GM12878 (cell line): ENCODE data around the gene PERM1. TPM values are rescaled to one million over a fixed set of nuclear protein-coding genes. Genes with fewer than 3 reads are reported as not detected.

Source experiments
- ATAC-seq: fragments of 200-7000 bp; cut with Tn5 transposase; 3 replicates; pipeline ENCODE4 v1.9.1; 2020; ENCODE audit warnings: mild to moderate bottlenecking, moderate library complexity
- BruUV-seq: library from RNA; stranded (reverse); fragments of 400-500 nt; replicated peaks from 2 replicates; lab custom pipeline; 2021; lab: Mats Ljungman, UMichigan
- CTCF ChIA-PET: fragments of 300-600 bp; sonication (Branson Sonifier 250); formaldehyde crosslinking; extraction: SDS; loops from one replicate; lab custom pipeline; 2021; ENCODE audit warnings: inconsistent platforms; lab: Yijun Ruan, JAX
- POLR2A ChIA-PET: fragments of 350-600 bp; formaldehyde crosslinking; extraction: SDS; loops from one replicate; lab custom pipeline; 2021; ENCODE audit warnings: inconsistent platforms; lab: Charles Lee
- RAD21 ChIA-PET: fragments of 300-600 bp; sonication (Branson Sonifier 250); formaldehyde crosslinking; loops from one replicate; lab custom pipeline; 2023; ENCODE audit warnings: antibody characterized with exemption; ENCODE audit not compliant: unreplicated experiment; lab: Charles Lee
- SMC1A ChIA-PET: fragments of 300-600 bp; sonication (Branson Sonifier 250); formaldehyde crosslinking; loops from one replicate; lab custom pipeline; 2023; ENCODE audit not compliant: unreplicated experiment, uncharacterized antibody; lab: Charles Lee
- DNase-seq: peaks from one replicate; pipeline ENCODE4 v3.0.0-alpha.2; 2011; ENCODE audit warnings: low read depth, low spot score
- FAIRE-seq: peaks from 3 replicates; lab custom pipeline; 2011; peaks lifted over from hg19 to GRCh38; lab: Jason Lieb, UNC
- H2AFZ ChIP-seq: 2 replicates; pipeline ENCODE4 v1.6.0; 2011; ENCODE audit warnings: low read depth, low read length, control low read depth; ENCODE audit not compliant: control insufficient read depth
- H3K27ac ChIP-seq: 2 replicates; pipeline ENCODE4 v1.5.1; 2011; ENCODE audit warnings: control low read depth; ENCODE audit not compliant: control insufficient read depth, insufficient read depth
- H3K27me3 ChIP-seq, 2 experiments: replicated peaks in 1 of 2; 2 replicates each; pipeline versions ENCODE4 v1.6.0 to v1.6.1; 2011; ENCODE audit warnings: low read length in 1 of 2; ENCODE audit not compliant: control insufficient read depth in 2 of 2, insufficient read depth in 2 of 2
- H3K36me3 ChIP-seq, 2 experiments: 2 replicates each; pipeline ENCODE4 v1.5.1; 2011; ENCODE audit warnings: low read length in 1 of 2; ENCODE audit not compliant: control insufficient read depth in 2 of 2, insufficient read depth in 2 of 2
- H3K4me1 ChIP-seq: 2 replicates; pipeline ENCODE4 v1.6.1; 2011; ENCODE audit warnings: mild to moderate bottlenecking, low read length, moderate library complexity, mixed read lengths; ENCODE audit not compliant: control insufficient read depth, insufficient read depth
- H3K4me2 ChIP-seq: 2 replicates; pipeline ENCODE4 v1.6.0; 2011; ENCODE audit warnings: control low read depth; ENCODE audit not compliant: control insufficient read depth, insufficient read depth
- H3K4me3 ChIP-seq: fragments of 200-600 bp; sonication (generic); 2 replicates; pipeline ENCODE4 v1.5.1; 2016
- H3K79me2 ChIP-seq: 2 replicates; pipeline ENCODE4 v1.6.0; 2011; ENCODE audit warnings: low read length; ENCODE audit not compliant: control insufficient read depth, insufficient read depth
- H3K9ac ChIP-seq: 2 replicates; pipeline ENCODE4 v1.8.0; 2011; ENCODE audit warnings: low read length, control low read depth, mixed read lengths; ENCODE audit not compliant: control insufficient read depth, insufficient read depth
- H3K9me3 ChIP-seq: replicated peaks from 3 replicates; pipeline ENCODE4 v1.5.1; 2011; ENCODE audit warnings: mild to moderate bottlenecking, low read length; ENCODE audit not compliant: control insufficient read depth, insufficient read depth
- H4K20me1 ChIP-seq: 2 replicates; pipeline ENCODE4 v1.6.0; 2011; ENCODE audit not compliant: control insufficient read depth, insufficient read depth
- BACH1 ChIP-seq: fragments of 450-650 bp; IDR thresholded peaks from 2 replicates; pipeline ENCODE4 v1.6.1; 2017; ENCODE audit warnings: mild to moderate bottlenecking, borderline replicate concordance
- BHLHE40 ChIP-seq, 2 experiments: fragments of 450-650 bp in 1 of 2; IDR thresholded peaks; 2 replicates each; pipeline ENCODE4 v1.6.1; 2011 to 2017; ENCODE audit warnings: low read depth in 2 of 2, borderline replicate concordance in 1 of 2, improper control_type of control experiment in 1 of 2, low read length in 1 of 2, mild to moderate bottlenecking in 1 of 2
- EGR1 ChIP-seq, 2 experiments: IDR thresholded peaks; 1 replicate in 1 of 2; 2 replicates in 1 of 2; pipeline ENCODE4 v1.6.1; 2011 to 2012; ENCODE audit warnings: low read depth in 2 of 2, low read length in 2 of 2, borderline replicate concordance in 1 of 2, mild to moderate bottlenecking in 1 of 2, moderate library complexity in 1 of 2
- GATAD2B ChIP-seq: fragments of 450-650 bp; conservative IDR thresholded peaks from 2 replicates; pipeline ENCODE4 v1.6.1; 2017; ENCODE audit warnings: low read depth, mild to moderate bottlenecking, moderate library complexity
- HDAC6 ChIP-seq: fragments of 200-600 bp; sonication (generic); IDR thresholded peaks from one replicate; pipeline ENCODE4 v1.8.0; 2017; ENCODE audit warnings: antibody characterized with exemption; ENCODE audit not compliant: unreplicated experiment
- NR2C1 ChIP-seq: fragments of 450-650 bp; IDR thresholded peaks from 2 replicates; pipeline ENCODE4 v1.6.1; 2017; ENCODE audit warnings: antibody characterized with exemption, mild to moderate bottlenecking, moderate library complexity
- PBX3 ChIP-seq: IDR thresholded peaks from 2 replicates; pipeline ENCODE4 v1.6.1; 2011; ENCODE audit warnings: mild to moderate bottlenecking, low read depth, low read length, moderate library complexity; ENCODE audit not compliant: insufficient replicate concordance
- PKNOX1 ChIP-seq: fragments of 450-650 bp; IDR thresholded peaks from 2 replicates; pipeline ENCODE4 v1.6.1; 2016; ENCODE audit warnings: mild to moderate bottlenecking
- POLR2A ChIP-seq: IDR thresholded peaks from 2 replicates; pipeline ENCODE4 v1.6.1; 2011; ENCODE audit warnings: low read depth, mild to moderate bottlenecking, low read length
- STAT1 ChIP-seq: fragments of 450-650 bp; conservative IDR thresholded peaks from 2 replicates; pipeline ENCODE4 v1.6.1; 2014; ENCODE audit warnings: antibody characterized with exemption, mild to moderate bottlenecking
- SUZ12 ChIP-seq: fragments of 200-600 bp; sonication (generic); IDR thresholded peaks from one replicate; pipeline ENCODE4 v1.6.1; 2018; ENCODE audit warnings: antibody characterized with exemption, mild to moderate bottlenecking; ENCODE audit not compliant: unreplicated experiment
- ZNF24 ChIP-seq: fragments of 450-650 bp; IDR thresholded peaks from 2 replicates; pipeline ENCODE4 v1.6.1; 2017; ENCODE audit warnings: antibody characterized with exemption, mild to moderate bottlenecking
- ZNF274 ChIP-seq: IDR thresholded peaks from one replicate; pipeline ENCODE4 v1.8.0; 2011; ENCODE audit not compliant: insufficient read length, insufficient read depth
- ZNF687 ChIP-seq: fragments of 450-650 bp; IDR thresholded peaks from 2 replicates; pipeline ENCODE4 v1.6.1; 2017; ENCODE audit warnings: mild to moderate bottlenecking, moderate library complexity
- ZSCAN29 ChIP-seq: fragments of 450-650 bp; IDR thresholded peaks from 2 replicates; pipeline ENCODE4 v1.6.1; 2017; ENCODE audit warnings: mild to moderate bottlenecking, moderate library complexity
- WGBS: methylation state at CpG from one replicate; pipeline ENCODE4 v1.1.6; 2016; ENCODE audit warnings: low lambda C conversion rate; ENCODE audit not compliant: insufficient replicate concordance, insufficient coverage; ENCODE audit errors: missing lambda C conversion rate; 5-methylcytosine and 5-hydroxymethylcytosine counted together
- in situ Hi-C: fragments of 300-500 bp; cut with MboI; formaldehyde crosslinking; loops from 9 replicates; pipeline ENCODE4 v1.14.3; 2018; ENCODE audit warnings: mixed read lengths
- intact Hi-C: fragments of 100-400 bp; cut with micrococcal nuclease; formaldehyde crosslinking; loops from one replicate; pipeline ENCODE4 v1.14.2; 2022; ENCODE audit not compliant: unreplicated experiment
- polyA plus RNA-seq, 11 experiments: library from polyadenylated mRNA; depleted of rRNA in 4 of 11; unstranded in 6 of 11; stranded (reverse) in 5 of 11; fragments of >200 nt; fragmentation: Nextera tagmentation in 4 of 11; fragmentation: Illumina TruSeq in 1 of 11; extraction: Ambion mirVana in 4 of 11; extraction: Trizol in 1 of 11; gene quantifications; 1 replicate in 1 of 11; 2 replicates in 10 of 11; pipeline versions ENCODE4 v1.2.1 to v1.2.3, GENCODE V29; 2011 to 2016; ENCODE audit warnings: inconsistent platforms in 2 of 11, missing spikeins in 2 of 11, low read depth in 1 of 11
- total RNA-seq, 4 experiments: library from RNA; depleted of rRNA in 3 of 4; stranded (reverse); fragments of >200 nt in 3 of 4; fragmentation: Illumina TruSeq in 1 of 4; extraction: Trizol in 1 of 4; gene quantifications; 2 replicates each; pipeline versions ENCODE4 v1.2.1 to v1.2.3, GENCODE V29; 2013 to 2021

PERM1 gene
- total and polyA plus RNA-seq, 10 of the 15 experiments (the other 5 are each of a cell fraction or from before 2014, with no cell fraction given) = not detected

- CTCF ChIA-PET = interaction anchor here (5.6 kb wide), 1 partner anchor 16 kb away, joined by 56 read pairs; the partner anchor contains the start of gene PERM1
- no peak for FAIRE-seq
- SMC1A ChIA-PET = interaction anchor here (1.3 to 1.6 kb wide), 2 partner anchors 13 to 15 kb away, joined by 3 read pairs; partner anchors contain the start of gene ISG15
- Histone ChIP-seq H3K79me2 (no peaks in the 10 kb centered on the region), H2AFZ (peak within 1 kb of the TSS; percentile 75), H3K27ac (no peak within 1 kb of the TSS), H3K4me1 (peaks cover 19% of the 10 kb centered on the region), H3K4me2 (peak within 1 kb of the TSS; percentile 96), H3K36me3 (no peaks in the 10 kb centered on the region), H3K27me3 (peaks cover 0 to 20% of the 10 kb centered on the region in 2 experiments; a peak in 2 of 4 replicates), H3K9me3 (no peaks in the 10 kb centered on the region), H3K9ac (peak within 1 kb of the TSS; percentile 44), H3K4me3 (peak within 1 kb of the TSS; percentile 66), H4K20me1 (no peaks in the 10 kb centered on the region)
- in situ Hi-C loops = no loop called here
- intact Hi-C loops = no loop called here
- WGBS = 4% methylated on average over 49 of the region's 95 CpGs
- POLR2A ChIA-PET = interaction anchor here (2.6 kb wide), 1 partner anchor 7 kb away, joined by 10 read pairs; no protein-coding TSS in a partner anchor
- BruUV-seq = no TSS peak
- peak; percentile 59 for ATAC-seq
- TF ChIP-seq BHLHE40 (IDR thresholded peaks at IDR 0.05; ENCODE audit: borderline replicate concordance in 1 of 2, low read depth in 2 of 2, low read length in 1 of 2) (peak in 1 of 2 experiments; percentile 73; a peak in 1 of 4 replicates), STAT1 (no peak), SUZ12 (peak; percentile 32), EGR1 (IDR thresholded peaks at IDR 0.05; ENCODE audit: borderline replicate concordance in 1 of 2, low read depth in 2 of 2, low read length in 2 of 2) (peak in 1 of 2 experiments; percentile 11; a peak in 1 of 3 replicates), POLR2A (0 out of 2 replicates have a peak, but pooled peaks have one; percentile 16), ZNF274 (no peak), NR2C1 (no peak), ZSCAN29 (peak; percentile 93), GATAD2B (peak; percentile 50), BACH1 (peak; percentile 21), ZNF687 (no peak), PBX3 (peak; percentile 89), HDAC6 (peak; percentile 67), ZNF24 (0 out of 2 replicates have a peak, but pooled peaks have one; percentile 11), PKNOX1 (peak; percentile 93)
- RAD21 ChIA-PET = interaction anchor here (0.6 to 1.0 kb wide), 3 partner anchors 16 to 777 kb away, joined by 3 to 4 read pairs (median 3); no protein-coding TSS in a partner anchor
- DNase-seq = no peak
Observed at GRCh38 chr1:999725-1000356, 17.9 kb upstream of the PERM1 start, which contains the start of gene HES4. TSS of gene HES4 (minus strand) at chr1:1000097. CDS start at chr1:999973, 124 bp downstream.
